RWPE2 (cell line): Measurements from ENCODE around the gene ANXA6.

Source experiments
- ATAC-seq: fragments of 200-7000 bp; cut with Tn5 transposase; 3 replicates; pipeline ENCODE4 v1.9.1; 2021; ENCODE audit warnings: low read depth
- DNase-seq: peaks from one replicate; pipeline ENCODE4 v3.0.0-alpha.2; 2020; ENCODE audit warnings: low spot score
- H3K27ac ChIP-seq: fragments of 450-650 bp; 2 replicates; pipeline ENCODE4 v1.5.1; 2017; ENCODE audit warnings: mild to moderate bottlenecking; ENCODE audit not compliant: poor library complexity, severe bottlenecking
- H3K27me3 ChIP-seq: fragments of 250-450 bp; sonication (Bioruptor Pico); 2 replicates; pipeline ENCODE4 v1.5.1; 2021; ENCODE audit warnings: mild to moderate bottlenecking, moderate library complexity; ENCODE audit not compliant: insufficient read depth, poor library complexity, severe bottlenecking
- H3K36me3 ChIP-seq: fragments of 250-450 bp; sonication (Bioruptor Pico); 2 replicates; pipeline ENCODE4 v1.5.1; 2020; ENCODE audit warnings: low read depth, mild to moderate bottlenecking, moderate library complexity
- H3K4me1 ChIP-seq: fragments of 250-450 bp; sonication (Bioruptor Pico); 2 replicates; pipeline ENCODE4 v1.5.1; 2021; ENCODE audit warnings: mild to moderate bottlenecking, moderate library complexity; ENCODE audit not compliant: insufficient read depth, poor library complexity, severe bottlenecking
- H3K4me3 ChIP-seq: fragments of 250-450 bp; sonication (Bioruptor Pico); 2 replicates; pipeline ENCODE4 v1.5.1; 2021; ENCODE audit warnings: mild to moderate bottlenecking, moderate library complexity; ENCODE audit not compliant: severe bottlenecking
- H3K9me3 ChIP-seq: fragments of 250-450 bp; sonication (Bioruptor Pico); 2 replicates; pipeline ENCODE4 v1.5.1; 2021; ENCODE audit warnings: mild to moderate bottlenecking, moderate library complexity; ENCODE audit not compliant: severe bottlenecking
- CTCF ChIP-seq: fragments of 450-650 bp; IDR thresholded peaks from one replicate; pipeline ENCODE4 v1.5.1; 2017; ENCODE audit warnings: mild to moderate bottlenecking, moderate library complexity; ENCODE audit not compliant: poor library complexity, severe bottlenecking

Gene ANXA6

GRCh38 chr5:151058301-151058700 is 99.3 kb downstream of the ANXA6 start:
- ATAC-seq (peak; percentile 24; the same call in 1 of the 3 replicates), DNase-seq (no peak)
- Histone ChIP-seq H3K4me1 (peaks cover 2% of the 10 kb centered on the region), H3K27me3 (no peaks in the 10 kb centered on the region), H3K36me3 (peaks cover 100% of the 10 kb centered on the region), H3K4me3 (no peak overlapping the region), H3K27ac (no peak overlapping the region), H3K9me3 (no peaks in the 10 kb centered on the region)
- TF ChIP-seq CTCF = no peak

DNA sequence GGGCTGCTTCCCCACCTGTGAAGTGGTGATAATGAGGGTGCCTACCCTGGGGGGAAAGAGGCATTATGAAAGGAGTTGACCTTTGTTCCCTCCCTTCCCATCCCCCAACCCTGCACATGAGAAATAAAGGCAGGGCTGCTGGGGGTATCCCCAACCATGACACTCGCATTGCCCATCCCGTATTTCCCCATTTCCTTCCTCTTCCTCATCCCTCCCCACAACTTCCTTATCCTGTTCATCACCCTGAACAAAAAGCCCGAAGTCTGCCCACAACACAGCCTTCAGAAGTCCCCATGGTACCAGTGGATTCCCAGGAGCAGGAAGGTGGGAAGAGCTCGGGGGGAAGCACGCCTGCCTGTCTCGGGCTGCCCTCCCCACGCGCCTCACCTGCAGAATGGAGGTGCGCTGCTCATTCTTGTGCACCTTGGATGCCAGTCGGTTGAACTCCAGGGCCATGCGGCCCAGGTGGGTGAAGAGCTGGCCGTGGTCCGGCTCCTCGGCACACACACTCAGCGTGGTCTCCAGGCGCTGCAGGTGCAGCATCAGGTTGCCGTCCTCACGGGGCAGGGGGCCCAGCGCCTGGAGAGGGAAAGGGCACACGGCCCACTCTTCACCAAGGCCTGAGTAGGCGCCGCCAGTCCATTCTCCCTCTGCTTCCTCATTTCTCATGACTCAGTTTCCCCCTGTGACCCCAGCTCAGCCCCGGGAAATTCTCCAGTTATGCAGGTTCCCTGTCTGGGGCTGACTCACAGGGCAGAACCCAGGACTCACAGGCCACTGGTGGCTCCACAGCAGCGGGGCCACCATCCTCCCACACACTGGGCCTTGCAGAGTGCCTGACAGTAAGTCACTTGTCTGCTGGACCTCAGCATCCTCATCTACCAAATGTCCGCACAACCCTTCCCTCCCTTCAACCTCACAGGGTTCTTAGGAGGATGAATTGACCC is 100.9 kb downstream of the ANXA6 start:
- H3K4me3 ChIP-seq = no peak overlapping the region
- DNase-seq = no peak
- no peak for ATAC-seq
- no peaks in the 10 kb centered on the region for H3K4me1 ChIP-seq
- no peaks in the 10 kb centered on the region for H3K27me3 ChIP-seq
- H3K27ac ChIP-seq = no peak overlapping the region
- TF ChIP-seq CTCF = no peak
- no peaks in the 10 kb centered on the region for H3K9me3 ChIP-seq
- H3K36me3 ChIP-seq = peaks cover 98% of the 10 kb centered on the region

- H3K36me3 ChIP-seq = peaks cover 95% of the 10 kb centered on the region
- no peak for DNase-seq
- H3K27me3 ChIP-seq = no peaks in the 10 kb centered on the region
- peak overlapping the region; percentile 24 for H3K27ac ChIP-seq
- no peak for TF ChIP-seq CTCF
- no peaks in the 10 kb centered on the region for H3K9me3 ChIP-seq
- ATAC-seq = no peak
- H3K4me3 ChIP-seq = no peak overlapping the region
- no peaks in the 10 kb centered on the region for H3K4me1 ChIP-seq
Observed at GRCh38 chr5:151055336-151055735, 102.2 kb downstream of the ANXA6 start.

DNA sequence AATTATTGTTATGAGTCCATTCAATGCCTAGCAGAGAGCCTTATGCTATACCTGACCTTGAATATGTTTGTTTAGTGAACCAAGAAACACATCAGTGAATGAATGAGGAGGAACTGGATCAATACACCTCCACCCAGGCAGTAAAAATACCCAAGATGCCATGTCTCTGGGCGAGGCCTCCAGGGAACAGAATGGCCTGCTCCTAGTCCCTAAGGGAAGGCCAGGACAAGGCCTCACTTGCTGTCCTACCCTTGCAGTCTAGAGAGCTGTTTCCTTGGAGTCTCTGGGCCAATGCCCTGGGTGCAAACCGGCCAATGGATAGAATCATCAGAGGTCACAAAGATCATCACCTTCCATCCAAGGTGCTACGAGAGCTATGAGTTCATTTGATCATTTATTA is 102.9 kb downstream of the ANXA6 start:
- peak overlapping the region; percentile 24 for H3K27ac ChIP-seq
- ATAC-seq (peak; percentile 46; the same call in 2 of the 3 replicates), DNase-seq (no peak)
- H3K4me3 ChIP-seq = no peak overlapping the region
- no peak for TF ChIP-seq CTCF
- H3K9me3 ChIP-seq = no peaks in the 10 kb centered on the region
- H3K4me1 ChIP-seq = no peaks in the 10 kb centered on the region
- H3K27me3 ChIP-seq = no peaks in the 10 kb centered on the region
- peaks cover 95% of the 10 kb centered on the region for H3K36me3 ChIP-seq
